GF-D8 (cell line): ENCODE data around the gene ITGA2B.
"Not testable (repeated sequence)": the region's sequence is repeated elsewhere in the genome, so short reads cannot be mapped to it uniquely, and the experiment has no call there.

Experiments used
- DNase-seq: peaks from one replicate; lab custom pipeline; 2025; lab: John Stamatoyannopoulos, UW

Gene ITGA2B

GRCh38 chr17:44351961-44352827, 37.3 kb downstream of the ITGA2B start:
- DNase-seq = no peak

DNA sequence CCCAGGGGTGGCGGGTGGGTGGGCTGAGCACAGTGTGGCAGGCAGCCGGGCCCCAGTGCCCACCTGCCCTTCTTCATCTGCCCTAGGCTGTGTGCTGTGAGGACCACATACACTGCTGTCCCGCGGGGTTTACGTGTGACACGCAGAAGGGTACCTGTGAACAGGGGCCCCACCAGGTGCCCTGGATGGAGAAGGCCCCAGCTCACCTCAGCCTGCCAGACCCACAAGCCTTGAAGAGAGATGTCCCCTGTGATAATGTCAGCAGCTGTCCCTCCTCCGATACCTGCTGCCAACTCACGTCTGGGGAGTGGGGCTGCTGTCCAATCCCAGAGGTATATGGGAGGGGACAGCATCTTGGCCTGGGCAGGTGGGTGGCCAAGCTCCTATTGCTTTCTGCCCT, 38.0 kb downstream of the ITGA2B start:
- DNase-seq = no peak

DNA sequence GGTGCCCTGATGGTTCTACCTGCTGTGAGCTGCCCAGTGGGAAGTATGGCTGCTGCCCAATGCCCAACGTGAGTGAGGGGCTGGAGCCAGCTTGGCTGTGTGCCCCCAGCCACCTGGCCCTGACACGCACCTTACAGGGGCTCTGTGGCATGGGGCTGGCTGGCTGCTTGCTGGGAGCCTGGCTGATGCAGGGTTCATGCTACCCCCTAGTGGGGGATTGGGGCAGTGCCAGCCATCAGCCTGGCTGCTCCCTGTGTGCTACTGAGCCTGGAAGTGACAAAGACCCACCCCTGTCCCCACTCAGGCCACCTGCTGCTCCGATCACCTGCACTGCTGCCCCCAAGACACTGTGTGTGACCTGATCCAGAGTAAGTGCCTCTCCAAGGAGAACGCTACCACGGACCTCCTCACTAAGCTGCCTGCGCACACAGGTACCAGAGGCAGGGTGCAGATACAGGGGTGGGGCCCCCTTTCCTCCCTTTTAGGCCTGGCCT, 38.7 kb downstream of the ITGA2B start:
- DNase-seq = peak; percentile 2

- no peak for DNase-seq
Observed at GRCh38 chr17:44349553-44350070, 39.8 kb downstream of the ITGA2B start.

DNA sequence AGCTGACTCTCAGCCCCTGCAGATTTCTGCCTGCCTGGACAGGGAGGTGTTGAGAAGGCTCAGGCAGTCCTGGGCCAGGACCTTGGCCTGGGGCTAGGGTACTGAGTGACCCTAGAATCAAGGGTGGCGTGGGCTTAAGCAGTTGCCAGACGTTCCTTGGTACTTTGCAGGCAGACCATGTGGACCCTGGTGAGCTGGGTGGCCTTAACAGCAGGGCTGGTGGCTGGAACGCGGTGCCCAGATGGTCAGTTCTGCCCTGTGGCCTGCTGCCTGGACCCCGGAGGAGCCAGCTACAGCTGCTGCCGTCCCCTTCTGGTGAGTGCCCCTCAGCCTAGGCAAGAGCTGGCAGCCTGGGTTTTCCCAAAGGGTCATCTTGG, 40.5 kb downstream of the ITGA2B start:
- DNase-seq = no peak

DNA sequence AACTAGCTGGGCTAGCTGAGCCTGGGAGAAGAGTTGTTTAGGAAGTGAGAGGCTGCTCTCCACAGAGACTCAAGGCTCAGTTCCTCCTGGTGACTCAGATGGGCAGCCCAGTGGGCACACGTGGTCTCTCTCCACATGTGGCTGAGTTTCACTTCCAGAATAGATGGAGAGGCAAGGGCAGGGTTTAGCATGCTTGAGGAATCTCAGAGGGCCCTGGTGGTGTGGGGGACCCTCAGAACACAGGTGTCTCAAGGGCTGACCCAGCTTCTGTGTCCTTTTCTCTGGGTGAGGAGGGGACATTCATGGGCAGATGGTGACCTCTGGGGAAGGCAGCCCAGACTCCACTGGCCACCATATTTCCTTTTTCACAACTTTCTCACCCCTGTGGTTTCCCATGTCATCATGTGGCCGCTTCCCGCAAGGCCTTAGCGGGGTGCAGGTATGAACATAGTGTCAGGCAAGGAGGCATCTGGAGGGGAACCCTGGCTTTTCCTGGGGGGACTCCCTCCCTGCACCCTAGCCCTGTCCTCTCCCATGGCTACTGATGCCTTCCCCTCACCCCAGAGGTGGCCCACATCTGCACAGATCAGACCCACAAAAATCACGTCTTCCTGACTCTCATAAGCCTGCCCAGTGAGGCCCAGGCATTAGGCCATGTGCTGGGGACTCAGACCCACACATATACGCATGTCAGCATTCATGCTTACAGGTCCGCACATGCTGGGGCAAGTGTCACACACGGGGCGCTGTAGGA, 41.0 kb downstream of the ITGA2B start:
- DNase-seq = peak; percentile 76

GRCh38 chr17:44347206-44348055, 42.0 kb downstream of the ITGA2B start:
- DNase-seq = not testable (repeated sequence)

GRCh38 chr17:44346064-44346844, 43.2 kb downstream of the ITGA2B start:
- no peak for DNase-seq

DNA sequence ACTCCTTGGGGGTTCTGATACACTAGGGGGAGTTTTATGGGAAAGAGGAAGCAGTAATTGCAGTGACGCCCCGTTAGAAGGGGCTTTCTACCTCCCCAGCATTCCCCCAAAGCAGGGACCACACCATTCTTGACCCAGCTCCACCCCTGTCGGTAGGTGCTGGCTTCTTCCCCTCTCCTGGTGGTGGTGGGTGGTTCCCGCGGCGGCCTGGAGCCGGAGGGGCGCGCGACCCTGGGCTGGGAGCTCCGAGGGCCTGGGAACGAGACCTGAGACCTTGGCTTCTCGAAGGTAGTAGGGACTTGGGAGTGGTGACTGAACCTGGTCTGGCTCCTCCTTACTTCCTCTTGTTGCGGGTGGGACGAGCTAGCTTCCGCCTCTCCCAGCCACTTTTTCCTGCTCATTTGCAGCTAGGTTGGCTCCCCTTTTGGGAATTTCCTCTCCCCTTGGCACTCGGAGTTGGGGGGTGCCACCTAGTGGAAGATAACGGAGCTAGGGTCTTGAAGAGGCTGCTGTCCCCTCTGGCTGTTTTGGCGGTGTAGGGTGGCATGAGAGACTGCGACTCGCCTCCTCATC, 43.9 kb downstream of the ITGA2B start:
- DNase-seq = peak; percentile 26

- peak; percentile 89 for DNase-seq
Observed at GRCh38 chr17:44344939-44345453, 44.5 kb downstream of the ITGA2B start, which contains the start of gene GRN. TSS of gene GRN (plus strand) at chr17:44345302. CDS start at chr17:44349165, 3,863 bp downstream.

GRCh38 chr17:44343510-44344209, 45.8 kb downstream of the ITGA2B start:
- DNase-seq = no peak

DNA sequence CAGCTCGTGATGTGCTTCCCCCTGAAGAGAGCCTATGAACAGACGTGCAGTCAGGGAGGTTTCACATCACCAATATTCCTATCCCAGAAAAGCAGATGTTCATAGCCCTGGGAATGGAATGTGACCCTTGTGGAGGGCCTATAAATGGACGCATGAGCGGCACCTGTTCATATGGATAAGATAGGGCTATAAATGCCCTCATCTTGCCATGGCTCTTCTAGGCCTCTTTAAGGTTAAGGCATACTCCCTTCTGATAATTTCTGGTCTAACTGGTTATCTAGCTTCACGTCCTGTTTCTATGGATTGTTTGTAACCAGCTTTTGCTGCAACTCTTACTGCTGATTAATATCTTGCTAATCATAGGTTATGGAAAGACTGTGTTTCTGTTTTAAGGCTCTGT, 48.9 kb downstream of the ITGA2B start:
- not testable (repeated sequence) for DNase-seq

GRCh38 chr17:44338702-44339101, 50.7 kb downstream of the ITGA2B start:
- no peak for DNase-seq

GRCh38 chr17:44335968-44336367, 53.5 kb downstream of the ITGA2B start:
- no peak for DNase-seq

GRCh38 chr17:44335564-44335963, 53.9 kb downstream of the ITGA2B start:
- DNase-seq = no peak

GRCh38 chr17:44334727-44335126, 54.7 kb downstream of the ITGA2B start:
- DNase-seq = peak; percentile 9

DNA sequence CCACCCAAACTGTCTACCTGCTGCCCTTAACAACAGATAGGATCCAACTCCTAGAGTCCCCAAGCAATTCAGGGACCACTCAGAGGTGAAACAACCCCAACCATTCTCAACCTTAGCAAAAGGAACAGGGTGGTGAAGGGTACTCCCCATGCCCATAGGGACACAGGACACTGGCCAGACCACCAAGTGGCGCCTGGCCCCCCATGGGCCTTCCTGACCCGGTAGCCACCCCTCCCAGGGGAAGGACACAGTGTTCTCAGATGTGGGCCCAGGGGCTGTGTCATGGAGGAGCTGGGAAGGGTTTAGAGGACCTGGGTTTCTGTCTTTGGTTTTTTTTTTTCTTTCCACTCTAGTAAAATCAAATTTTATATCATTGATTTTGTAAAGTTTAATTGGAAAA, 55.1 kb downstream of the ITGA2B start:
- no peak for DNase-seq

GRCh38 chr17:44333371-44333770, 56.1 kb downstream of the ITGA2B start:
- DNase-seq = peak; percentile 2

DNA sequence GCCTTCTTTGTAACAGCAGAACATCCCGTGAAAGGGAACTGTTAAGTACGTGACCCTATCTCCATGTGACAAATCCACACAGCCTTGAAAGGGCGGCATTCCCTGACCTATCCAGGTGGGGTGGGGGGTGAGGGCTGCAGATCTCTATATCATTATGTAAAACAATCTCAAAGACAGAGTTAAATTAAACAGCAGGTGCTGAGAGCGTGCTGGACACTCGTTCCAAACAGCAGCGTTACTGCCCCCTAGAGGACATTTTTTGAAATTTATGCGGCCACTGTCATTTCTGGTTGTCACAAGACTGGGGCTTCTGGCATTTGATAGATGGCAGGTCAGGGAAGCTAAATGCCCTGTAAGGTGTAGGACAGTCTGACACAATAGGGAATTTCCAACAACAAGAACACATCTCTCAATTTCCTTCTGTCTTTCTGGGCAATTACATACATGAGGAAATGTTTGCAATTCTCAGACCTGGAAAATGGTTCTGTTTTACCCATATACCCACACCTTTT, 58.1 kb downstream of the ITGA2B start:
- peak; percentile 37 for DNase-seq
